GM12873 (cell line): ENCODE measurements around the gene WDCP.

Experiments used
- CTCF ChIP-seq: IDR thresholded peaks from 2 replicates; pipeline ENCODE4 v1.5.1; 2012; ENCODE audit warnings: low read depth, mild to moderate bottlenecking, moderate library complexity, low read length, control low read depth; ENCODE audit not compliant: insufficient read depth; ENCODE audit errors: missing control alignments

WDCP gene

GRCh38 chr2:23988371-23988770, 58.8 kb downstream of the WDCP start:
- peak; percentile 31 for TF ChIP-seq CTCF
